ENCODE measurements around the gene PROSER3.
"Not testable (repeated sequence)": the region's sequence is repeated elsewhere in the genome, so short reads cannot be mapped to it uniquely, and the experiment has no call there.

PROSER3 gene

GRCh38 chr19:35722897-35723296 is 35.1 kb upstream of the PROSER3 start:
- DNase-seq = no peak

- no peak for DNase-seq
These were observed 34.3 kb upstream of the PROSER3 start for GRCh38 chr19:35723671-35724070.

GRCh38 chr19:35724132-35724531 is 33.8 kb upstream of the PROSER3 start:
- not testable (repeated sequence) for DNase-seq

- DNase-seq = no peak
These were observed 33.4 kb upstream of the PROSER3 start for GRCh38 chr19:35724560-35724959.

- no peak for DNase-seq
These were observed 32.6 kb upstream of the PROSER3 start for GRCh38 chr19:35725216-35725861.

- DNase-seq = no peak
These were observed 30.7 kb upstream of the PROSER3 start for GRCh38 chr19:35727053-35727955.

- no peak for DNase-seq
These were observed 29.8 kb upstream of the PROSER3 start for GRCh38 chr19:35727956-35728706.

- no peak for DNase-seq
These were observed 29.0 kb upstream of the PROSER3 start for GRCh38 chr19:35729021-35729420.

GRCh38 chr19:35729763-35730162 is 28.2 kb upstream of the PROSER3 start:
- DNase-seq = no peak

GRCh38 chr19:35730326-35730725 is 27.6 kb upstream of the PROSER3 start:
- DNase-seq = no peak

- DNase-seq = no peak
These were observed 26.6 kb upstream of the PROSER3 start for GRCh38 chr19:35731353-35731752.

- no peak for DNase-seq
These were observed 26.1 kb upstream of the PROSER3 start for GRCh38 chr19:35731779-35732405.

GRCh38 chr19:35732540-35733179 is 25.3 kb upstream of the PROSER3 start:
- no peak for DNase-seq

GRCh38 chr19:35733180-35734125 is 24.5 kb upstream of the PROSER3 start:
- no peak for DNase-seq

GRCh38 chr19:35734273-35734672 is 23.7 kb upstream of the PROSER3 start:
- DNase-seq = no peak

- DNase-seq = no peak
These were observed 23.1 kb upstream of the PROSER3 start for GRCh38 chr19:35734889-35735288.

- DNase-seq = no peak
These were observed 20.8 kb upstream of the PROSER3 start for GRCh38 chr19:35736913-35737886.

- DNase-seq = no peak
These were observed 19.7 kb upstream of the PROSER3 start for GRCh38 chr19:35738021-35738886.

GRCh38 chr19:35738887-35739229 is 19.1 kb upstream of the PROSER3 start:
- DNase-seq = no peak
